Esophagus muscularis mucosa (tissue), 4 donors: ENCODE measurements around the gene BID. TPM values are rescaled to one million over a fixed set of nuclear protein-coding genes. Genes with fewer than 3 reads are reported as not detected.

Experiments used
- DNase-seq: peaks from one replicate; pipeline ENCODE4 v3.0.0-alpha.2; 2017; ENCODE audit errors: extremely low spot score
- H3K27ac ChIP-seq, 4 donors: fragments of 200-600 bp; sonication (generic); replicated peaks in 1 of 4; 1 replicate in 3 of 4; 2 replicates in 1 of 4; pipeline ENCODE4 v1.5.1; 2016 to 2019; ENCODE audit warnings: mild to moderate bottlenecking in 1 of 4
- H3K27me3 ChIP-seq, 4 donors: fragments of 200-600 bp; sonication (generic); one replicate each; pipeline versions ENCODE4 v1.5.1 to v1.6.0; 2016 to 2019
- H3K36me3 ChIP-seq, 4 donors: fragments of 200-600 bp; sonication (generic); one replicate each; pipeline ENCODE4 v1.5.1; 2016 to 2019
- H3K4me1 ChIP-seq, 4 donors: fragments of 200-600 bp; sonication (generic); one replicate each; pipeline ENCODE4 v1.5.1; 2016 to 2019
- H3K4me3 ChIP-seq, 4 donors: fragments of 200-600 bp; sonication (generic); 1 replicate in 2 of 4; 2 replicates in 2 of 4; pipeline ENCODE4 v1.5.1; 2016 to 2019; ENCODE audit warnings: mild to moderate bottlenecking in 4 of 4, moderate library complexity in 1 of 4
- H3K9me3 ChIP-seq, 4 donors: fragments of 200-600 bp; sonication (generic); 1 replicate in 3 of 4; 2 replicates in 1 of 4; pipeline ENCODE4 v1.5.1; 2016 to 2019
- CTCF ChIP-seq, 3 experiments: fragments of 200-600 bp in 2 of 3; fragments of 450-650 bp in 1 of 3; sonication (generic) in 2 of 3; IDR thresholded peaks; one replicate each; pipeline ENCODE4 v1.5.1; 2017 to 2019; ENCODE audit warnings: antibody characterized with exemption in 3 of 3, mild to moderate bottlenecking in 2 of 3, moderate library complexity in 1 of 3
- EP300 ChIP-seq: sonication (generic); formaldehyde crosslinking; IDR thresholded peaks from one replicate; pipeline ENCODE4 v1.6.1; 2017; ENCODE audit warnings: antibody characterized with exemption
- POLR2A ChIP-seq: fragments of 450-650 bp; IDR thresholded peaks from one replicate; pipeline ENCODE4 v1.6.1; 2017; ENCODE audit warnings: antibody characterized with exemption, moderate library complexity, mild to moderate bottlenecking, low read depth
- POLR2AphosphoS5 ChIP-seq, 2 donors: sonication (generic); formaldehyde crosslinking; IDR thresholded peaks; one replicate each; pipeline ENCODE4 v1.6.1; 2017; ENCODE audit warnings: antibody characterized with exemption in 2 of 2
- WGBS: methylation state at CpG from one replicate; pipeline ENCODE4 v1.1.5; 2018; 5-methylcytosine and 5-hydroxymethylcytosine counted together
- intact Hi-C: fragments of 100-400 bp; cut with DNase I; formaldehyde crosslinking; loops from one replicate; pipeline ENCODE4 v1.15.1; 2023
- total RNA-seq, 4 donors: library from RNA; depleted of rRNA; stranded (reverse); fragments of >200 nt; gene quantifications; one replicate each; pipeline versions ENCODE4 v1.1.0 to v1.2.1, GENCODE V29; 2016

Gene BID
- total RNA-seq, 4 donors from 2014 or later, result 12.9 to 48.3 (median 26.3) TPM

- H3K4me3 ChIP-seq, result no peak overlapping the region
- 90% methylated on average over 26 of the region's 35 CpGs for WGBS
- intact Hi-C loops, result loop anchor here (5.0 kb wide), 1 partner anchor 33 kb away; no protein-coding TSS in a partner anchor
- no peaks in the 10 kb centered on the region for H3K27me3 ChIP-seq
- no peak for DNase-seq
- peaks cover 0 to 6% (median 3%) of the 10 kb centered on the region in 4 donors for H3K4me1 ChIP-seq
- TF ChIP-seq CTCF (IDR thresholded peaks at IDR 0.05), result no peak
- no peak for TF ChIP-seq POLR2A
- no peak for TF ChIP-seq EP300
- TF ChIP-seq POLR2AphosphoS5 (IDR thresholded peaks at IDR 0.05), result no peak
- no peaks in the 10 kb centered on the region for H3K9me3 ChIP-seq
- no peak overlapping the region for H3K27ac ChIP-seq
- H3K36me3 ChIP-seq, result no peaks in the 10 kb centered on the region
Measured at GRCh38 chr22:17749605-17750395, 24.5 kb downstream of the BID start.

DNA sequence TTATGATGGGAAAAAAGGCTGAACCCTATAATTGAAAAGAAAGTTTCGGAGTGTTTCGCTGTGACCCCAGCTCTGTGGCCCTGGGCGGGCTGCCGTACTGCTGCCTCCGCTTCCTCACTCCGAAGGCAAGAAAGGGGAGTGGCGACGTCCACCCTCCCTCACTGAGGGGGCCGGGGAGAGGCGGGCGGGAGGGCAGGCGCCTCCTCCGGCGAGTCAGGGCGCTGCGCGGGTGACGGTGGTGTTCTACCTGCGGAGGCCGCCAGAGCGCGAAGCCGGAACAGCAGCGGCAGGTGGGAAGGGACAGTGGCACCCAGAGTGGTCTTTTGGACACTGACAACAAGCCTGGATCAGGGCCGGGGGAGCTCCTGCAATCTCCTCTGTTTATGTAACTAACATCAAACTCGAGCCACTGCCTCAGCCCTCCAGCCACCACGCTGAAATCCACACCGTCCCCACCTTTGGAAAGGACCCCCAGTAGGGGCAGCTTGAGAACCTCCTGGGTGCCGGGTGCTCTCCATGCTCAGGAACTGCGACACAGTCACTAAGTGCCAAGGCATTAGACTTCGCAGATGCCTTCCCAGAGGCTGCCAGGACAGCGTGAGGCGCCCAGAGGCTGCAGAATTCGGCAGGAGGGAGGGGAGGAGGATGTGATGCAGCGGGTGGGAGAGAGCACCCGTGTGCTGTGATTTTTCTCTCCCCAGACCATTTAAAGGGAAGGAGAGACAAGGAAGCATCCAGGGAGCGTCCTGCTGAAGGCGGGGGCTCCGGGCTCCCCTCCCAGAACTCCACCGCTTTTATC is 25.5 kb downstream of the BID start:
- H3K4me1 ChIP-seq, result peaks cover 0 to 7% (median 5%) of the 10 kb centered on the region in 4 donors
- peak overlapping the region; percentile 19 to 33 (median 28) for H3K4me3 ChIP-seq
- DNase-seq, result no peak
- no peaks in the 10 kb centered on the region for H3K36me3 ChIP-seq
- no peaks in the 10 kb centered on the region for H3K9me3 ChIP-seq
- H3K27ac ChIP-seq, result no peak overlapping the region
- H3K27me3 ChIP-seq, result no peaks in the 10 kb centered on the region
- intact Hi-C loops, result loop anchor here (5.0 kb wide), 1 partner anchor 34 kb away; no protein-coding TSS in a partner anchor
- TF ChIP-seq POLR2A (no peak), CTCF (IDR thresholded peaks at IDR 0.05) (peak; percentile 17 to 52 (median 42))
- 75% methylated on average over 36 of the region's 40 CpGs for WGBS

- no peaks in the 10 kb centered on the region for H3K9me3 ChIP-seq
- H3K27me3 ChIP-seq, result no peaks in the 10 kb centered on the region
- intact Hi-C loops, result loop anchor here (5.0 kb wide), 1 partner anchor 35 kb away; no protein-coding TSS in a partner anchor
- no peak overlapping the region for H3K4me3 ChIP-seq
- WGBS, result 93% methylated on average over 6 of the region's 10 CpGs
- no peak overlapping the region for H3K27ac ChIP-seq
- H3K36me3 ChIP-seq, result no peaks in the 10 kb centered on the region
- no peak for DNase-seq
- TF ChIP-seq POLR2A (no peak), POLR2AphosphoS5 (IDR thresholded peaks at IDR 0.05) (no peak), EP300 (no peak), CTCF (IDR thresholded peaks at IDR 0.05) (no peak)
- peaks cover 0 to 19% (median 8%) of the 10 kb centered on the region in 4 donors for H3K4me1 ChIP-seq
Measured at GRCh38 chr22:17746916-17747315, 27.4 kb downstream of the BID start.

DNA sequence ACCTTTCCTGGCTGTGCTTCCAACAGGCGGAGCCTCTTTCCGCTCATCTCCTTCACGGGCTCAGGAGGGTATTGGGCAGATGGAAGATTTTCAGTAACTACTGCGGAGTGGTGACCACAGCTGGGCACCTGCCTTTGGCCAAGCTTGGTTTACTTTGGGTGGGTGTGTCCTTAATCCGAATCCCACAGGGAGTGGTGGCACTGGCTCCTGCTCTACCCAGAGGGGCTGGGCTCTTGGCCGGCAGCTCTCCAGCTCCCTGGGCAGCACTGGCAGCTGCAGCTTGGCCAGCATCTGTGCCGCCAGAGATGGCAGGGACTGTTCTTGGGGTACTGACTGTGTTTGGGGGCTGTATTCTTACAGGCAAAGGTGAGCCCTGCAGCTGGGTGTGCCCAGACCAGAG is 29.8 kb downstream of the BID start:
- Histone ChIP-seq H3K36me3 (peaks cover 0 to 2% (median under 1%) of the 10 kb centered on the region in 4 donors), H3K9me3 (no peaks in the 10 kb centered on the region), H3K4me1 (peaks cover 0 to 20% (median 8%) of the 10 kb centered on the region in 4 donors), H3K4me3 (no peak overlapping the region), H3K27ac (no peak overlapping the region), H3K27me3 (no peaks in the 10 kb centered on the region)
- TF ChIP-seq EP300 (no peak), CTCF (IDR thresholded peaks at IDR 0.05) (no peak), POLR2A (no peak), POLR2AphosphoS5 (IDR thresholded peaks at IDR 0.05) (no peak)
- intact Hi-C loops, result no loop called here
- WGBS, result 72% methylated on average over 7 of the region's 7 CpGs
- no peak for DNase-seq
